Ishikawa (cell line): Measurements from ENCODE around the gene ECT2.

Source experiments
- CEBPB ChIP-seq: IDR thresholded peaks from 2 replicates; pipeline ENCODE4 v1.6.1; 2012
- CREB1 ChIP-seq: IDR thresholded peaks from 2 replicates; pipeline ENCODE4 v1.6.1; 2012; ENCODE audit warnings: low read depth
- EP300 ChIP-seq: IDR thresholded peaks from 2 replicates; pipeline ENCODE4 v1.6.1; 2012; ENCODE audit warnings: borderline replicate concordance
- FOXM1 ChIP-seq: IDR thresholded peaks from 2 replicates; pipeline ENCODE4 v1.6.1; 2012; ENCODE audit warnings: low read depth, borderline replicate concordance
- NFIC ChIP-seq: IDR thresholded peaks from 2 replicates; pipeline ENCODE4 v1.6.1; 2012
- RAD21 ChIP-seq: IDR thresholded peaks from 2 replicates; pipeline ENCODE4 v1.6.1; 2012; ENCODE audit warnings: low read depth
- TAF1 ChIP-seq: IDR thresholded peaks from 2 replicates; pipeline ENCODE4 v1.6.1; 2012; ENCODE audit warnings: low read depth, mild to moderate bottlenecking
- TEAD4 ChIP-seq: IDR thresholded peaks from 2 replicates; pipeline ENCODE4 v1.6.1; 2012
- YY1 ChIP-seq: IDR thresholded peaks from 2 replicates; pipeline ENCODE4 v1.6.1; 2012; ENCODE audit warnings: low read depth
- TF ChIP-seq, protein P1 (sequence below): IDR thresholded peaks from 2 replicates; pipeline ENCODE4 v1.6.1; 2012; ENCODE audit warnings: low read depth, mild to moderate bottlenecking
- TF ChIP-seq, protein P2 (sequence below): IDR thresholded peaks from 2 replicates; pipeline ENCODE4 v1.6.1; 2012
- TF ChIP-seq, protein P3 (sequence below): IDR thresholded peaks from 2 replicates; pipeline ENCODE4 v1.6.1; 2012

DNA sequence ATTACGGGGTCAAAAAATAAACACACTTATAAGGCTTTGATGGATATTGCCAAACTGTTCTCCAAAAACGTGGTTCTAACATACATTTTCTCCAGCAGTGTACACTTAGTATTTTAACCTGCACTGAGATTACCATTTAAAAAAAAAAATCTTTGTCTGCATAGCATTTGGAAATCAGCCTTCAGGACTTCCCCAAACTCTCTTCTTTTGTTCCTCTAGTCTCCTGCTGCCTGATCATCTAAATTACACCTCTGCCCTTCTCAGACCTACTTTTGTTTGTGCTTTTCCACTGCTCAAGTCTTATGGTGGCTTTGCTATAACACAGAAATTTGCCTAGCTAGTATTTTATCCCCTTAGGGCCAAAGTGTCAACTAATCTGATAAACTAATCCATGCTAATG is 43.5 kb upstream of the ECT2 start:
- TF ChIP-seq YY1 (no peak), FOXM1 (no peak), EP300 (no peak), TAF1 (no peak), CREB1 (no peak), TEAD4 (no peak), CEBPB (no peak), NFIC (no peak), RAD21 (no peak)
- TF ChIP-seq, protein P1, sequence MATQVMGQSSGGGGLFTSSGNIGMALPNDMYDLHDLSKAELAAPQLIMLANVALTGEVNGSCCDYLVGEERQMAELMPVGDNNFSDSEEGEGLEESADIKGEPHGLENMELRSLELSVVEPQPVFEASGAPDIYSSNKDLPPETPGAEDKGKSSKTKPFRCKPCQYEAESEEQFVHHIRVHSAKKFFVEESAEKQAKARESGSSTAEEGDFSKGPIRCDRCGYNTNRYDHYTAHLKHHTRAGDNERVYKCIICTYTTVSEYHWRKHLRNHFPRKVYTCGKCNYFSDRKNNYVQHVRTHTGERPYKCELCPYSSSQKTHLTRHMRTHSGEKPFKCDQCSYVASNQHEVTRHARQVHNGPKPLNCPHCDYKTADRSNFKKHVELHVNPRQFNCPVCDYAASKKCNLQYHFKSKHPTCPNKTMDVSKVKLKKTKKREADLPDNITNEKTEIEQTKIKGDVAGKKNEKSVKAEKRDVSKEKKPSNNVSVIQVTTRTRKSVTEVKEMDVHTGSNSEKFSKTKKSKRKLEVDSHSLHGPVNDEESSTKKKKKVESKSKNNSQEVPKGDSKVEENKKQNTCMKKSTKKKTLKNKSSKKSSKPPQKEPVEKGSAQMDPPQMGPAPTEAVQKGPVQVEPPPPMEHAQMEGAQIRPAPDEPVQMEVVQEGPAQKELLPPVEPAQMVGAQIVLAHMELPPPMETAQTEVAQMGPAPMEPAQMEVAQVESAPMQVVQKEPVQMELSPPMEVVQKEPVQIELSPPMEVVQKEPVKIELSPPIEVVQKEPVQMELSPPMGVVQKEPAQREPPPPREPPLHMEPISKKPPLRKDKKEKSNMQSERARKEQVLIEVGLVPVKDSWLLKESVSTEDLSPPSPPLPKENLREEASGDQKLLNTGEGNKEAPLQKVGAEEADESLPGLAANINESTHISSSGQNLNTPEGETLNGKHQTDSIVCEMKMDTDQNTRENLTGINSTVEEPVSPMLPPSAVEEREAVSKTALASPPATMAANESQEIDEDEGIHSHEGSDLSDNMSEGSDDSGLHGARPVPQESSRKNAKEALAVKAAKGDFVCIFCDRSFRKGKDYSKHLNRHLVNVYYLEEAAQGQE = no peak
- TF ChIP-seq, protein P2, sequence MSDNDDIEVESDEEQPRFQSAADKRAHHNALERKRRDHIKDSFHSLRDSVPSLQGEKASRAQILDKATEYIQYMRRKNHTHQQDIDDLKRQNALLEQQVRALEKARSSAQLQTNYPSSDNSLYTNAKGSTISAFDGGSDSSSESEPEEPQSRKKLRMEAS = no peak
- TF ChIP-seq, protein P3, sequence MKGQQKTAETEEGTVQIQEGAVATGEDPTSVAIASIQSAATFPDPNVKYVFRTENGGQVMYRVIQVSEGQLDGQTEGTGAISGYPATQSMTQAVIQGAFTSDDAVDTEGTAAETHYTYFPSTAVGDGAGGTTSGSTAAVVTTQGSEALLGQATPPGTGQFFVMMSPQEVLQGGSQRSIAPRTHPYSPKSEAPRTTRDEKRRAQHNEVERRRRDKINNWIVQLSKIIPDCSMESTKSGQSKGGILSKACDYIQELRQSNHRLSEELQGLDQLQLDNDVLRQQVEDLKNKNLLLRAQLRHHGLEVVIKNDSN = no peak
